Measurements from ENCODE around the gene LRIT3.

LRIT3 gene

GRCh38 chr4:109914322-109914721, 66.4 kb downstream of the LRIT3 start:
- Histone ChIP-seq H3K27me3 (ENCODE audit: insufficient read depth, low read depth, severe bottlenecking) (no peaks in the 10 kb centered on the region), H3K36me3 (no peaks in the 10 kb centered on the region), H3K9me3 (ENCODE audit: severe bottlenecking) (no peaks in the 10 kb centered on the region), H3K4me3 (ENCODE audit: low read depth, low read length) (no peak overlapping the region), H3K27ac (no peak overlapping the region)
- TF ChIP-seq CTCF (IDR thresholded peaks at IDR 0.05; ENCODE audit: low read depth, low read length) = no peak
- DNase-seq = no peak

- Histone ChIP-seq H3K9me3 (ENCODE audit: severe bottlenecking) (no peaks in the 10 kb centered on the region), H3K4me3 (ENCODE audit: low read depth, low read length) (no peak overlapping the region), H3K36me3 (no peaks in the 10 kb centered on the region), H3K27me3 (ENCODE audit: insufficient read depth, low read depth, severe bottlenecking) (no peaks in the 10 kb centered on the region), H3K27ac (no peak overlapping the region)
- no peak for DNase-seq
- TF ChIP-seq CTCF (IDR thresholded peaks at IDR 0.05; ENCODE audit: low read depth, low read length) = no peak
Measured at GRCh38 chr4:109915385-109916026, 67.6 kb downstream of the LRIT3 start.

GRCh38 chr4:109916027-109916409, 68.1 kb downstream of the LRIT3 start:
- Histone ChIP-seq H3K27ac (no peak overlapping the region), H3K36me3 (no peaks in the 10 kb centered on the region), H3K27me3 (ENCODE audit: insufficient read depth, low read depth, severe bottlenecking) (no peaks in the 10 kb centered on the region), H3K4me3 (ENCODE audit: low read depth, low read length) (no peak overlapping the region), H3K9me3 (ENCODE audit: severe bottlenecking) (no peaks in the 10 kb centered on the region)
- no peak for TF ChIP-seq CTCF (IDR thresholded peaks at IDR 0.05; ENCODE audit: low read depth, low read length)
- no peak for DNase-seq

GRCh38 chr4:109921384-109921808, 73.5 kb downstream of the LRIT3 start:
- no peak for TF ChIP-seq CTCF (IDR thresholded peaks at IDR 0.05; ENCODE audit: low read depth, low read length)
- Histone ChIP-seq H3K36me3 (no peaks in the 10 kb centered on the region), H3K27ac (no peak overlapping the region), H3K4me3 (ENCODE audit: low read depth, low read length) (no peak overlapping the region), H3K27me3 (ENCODE audit: insufficient read depth, low read depth, severe bottlenecking) (no peaks in the 10 kb centered on the region), H3K9me3 (ENCODE audit: severe bottlenecking) (no peaks in the 10 kb centered on the region)
- DNase-seq = no peak

Data from WERI-Rb-1 (cell line).